GM19452 (cell line): ENCODE measurements around the gene TAF1.
"Not testable (repeated sequence)": the region's sequence is repeated elsewhere in the genome, so short reads cannot be mapped to it uniquely, and the experiment has no call there.

Source experiments
- ATAC-seq: cut with Tn5 transposase; IDR thresholded peaks from one replicate; pipeline ENCODE4 v1.9.1; 2021; ENCODE audit not compliant: unreplicated experiment

The TAF1 gene, protein sequence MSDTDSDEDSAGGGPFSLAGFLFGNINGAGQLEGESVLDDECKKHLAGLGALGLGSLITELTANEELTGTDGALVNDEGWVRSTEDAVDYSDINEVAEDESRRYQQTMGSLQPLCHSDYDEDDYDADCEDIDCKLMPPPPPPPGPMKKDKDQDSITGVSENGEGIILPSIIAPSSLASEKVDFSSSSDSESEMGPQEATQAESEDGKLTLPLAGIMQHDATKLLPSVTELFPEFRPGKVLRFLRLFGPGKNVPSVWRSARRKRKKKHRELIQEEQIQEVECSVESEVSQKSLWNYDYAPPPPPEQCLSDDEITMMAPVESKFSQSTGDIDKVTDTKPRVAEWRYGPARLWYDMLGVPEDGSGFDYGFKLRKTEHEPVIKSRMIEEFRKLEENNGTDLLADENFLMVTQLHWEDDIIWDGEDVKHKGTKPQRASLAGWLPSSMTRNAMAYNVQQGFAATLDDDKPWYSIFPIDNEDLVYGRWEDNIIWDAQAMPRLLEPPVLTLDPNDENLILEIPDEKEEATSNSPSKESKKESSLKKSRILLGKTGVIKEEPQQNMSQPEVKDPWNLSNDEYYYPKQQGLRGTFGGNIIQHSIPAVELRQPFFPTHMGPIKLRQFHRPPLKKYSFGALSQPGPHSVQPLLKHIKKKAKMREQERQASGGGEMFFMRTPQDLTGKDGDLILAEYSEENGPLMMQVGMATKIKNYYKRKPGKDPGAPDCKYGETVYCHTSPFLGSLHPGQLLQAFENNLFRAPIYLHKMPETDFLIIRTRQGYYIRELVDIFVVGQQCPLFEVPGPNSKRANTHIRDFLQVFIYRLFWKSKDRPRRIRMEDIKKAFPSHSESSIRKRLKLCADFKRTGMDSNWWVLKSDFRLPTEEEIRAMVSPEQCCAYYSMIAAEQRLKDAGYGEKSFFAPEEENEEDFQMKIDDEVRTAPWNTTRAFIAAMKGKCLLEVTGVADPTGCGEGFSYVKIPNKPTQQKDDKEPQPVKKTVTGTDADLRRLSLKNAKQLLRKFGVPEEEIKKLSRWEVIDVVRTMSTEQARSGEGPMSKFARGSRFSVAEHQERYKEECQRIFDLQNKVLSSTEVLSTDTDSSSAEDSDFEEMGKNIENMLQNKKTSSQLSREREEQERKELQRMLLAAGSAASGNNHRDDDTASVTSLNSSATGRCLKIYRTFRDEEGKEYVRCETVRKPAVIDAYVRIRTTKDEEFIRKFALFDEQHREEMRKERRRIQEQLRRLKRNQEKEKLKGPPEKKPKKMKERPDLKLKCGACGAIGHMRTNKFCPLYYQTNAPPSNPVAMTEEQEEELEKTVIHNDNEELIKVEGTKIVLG (N-terminal part only)

DNA sequence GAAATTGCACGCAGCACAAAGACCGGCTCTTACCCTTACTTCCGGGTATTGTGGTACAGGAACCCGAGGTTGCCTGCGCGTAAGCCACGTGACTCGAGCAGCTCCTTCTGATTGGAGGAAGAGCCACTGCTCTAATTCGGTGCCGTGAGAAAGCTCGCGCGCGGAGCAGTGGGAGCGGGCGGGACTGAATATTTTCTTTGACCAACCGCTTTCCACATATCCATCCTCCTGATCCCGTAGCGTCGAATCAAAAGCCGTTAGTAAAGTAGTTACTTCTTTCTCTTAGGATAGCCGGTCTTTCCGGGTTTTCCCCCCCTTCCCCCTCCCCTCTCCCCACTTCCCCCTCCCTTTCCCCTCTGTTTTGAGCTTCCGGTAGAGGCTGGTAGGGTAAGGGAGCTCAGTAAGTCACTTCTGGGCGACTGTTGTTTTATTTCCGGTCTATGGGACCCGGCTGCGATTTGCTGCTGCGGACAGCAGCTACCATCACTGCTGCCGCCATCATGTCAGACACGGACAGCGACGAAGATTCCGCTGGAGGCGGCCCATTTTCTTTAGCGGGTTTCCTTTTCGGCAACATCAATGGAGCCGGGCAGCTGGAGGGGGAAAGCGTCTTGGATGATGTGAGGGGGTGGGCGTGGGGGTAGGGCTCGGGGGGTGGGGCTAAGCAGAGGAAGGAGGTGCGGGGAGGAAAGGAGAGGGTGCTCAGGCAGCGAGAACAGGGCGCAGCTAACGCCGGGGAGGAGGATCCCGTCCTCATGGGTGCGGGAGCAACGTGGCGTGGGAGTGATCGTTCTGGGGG is at the start of gene TAF1:
TAF1 (plus strand) TSS at position 483 of the 799 bp plus-strand sequence; CDS start at position 501, 18 bp downstream.
- ATAC-seq: peak; percentile 91

- ATAC-seq: not testable (repeated sequence)
Measured at GRCh38 chrX:71316959-71317358, 49.2 kb upstream of the TAF1 start.

GRCh38 chrX:71320126-71320525 is 46.0 kb upstream of the TAF1 start:
- no peak for ATAC-seq

DNA sequence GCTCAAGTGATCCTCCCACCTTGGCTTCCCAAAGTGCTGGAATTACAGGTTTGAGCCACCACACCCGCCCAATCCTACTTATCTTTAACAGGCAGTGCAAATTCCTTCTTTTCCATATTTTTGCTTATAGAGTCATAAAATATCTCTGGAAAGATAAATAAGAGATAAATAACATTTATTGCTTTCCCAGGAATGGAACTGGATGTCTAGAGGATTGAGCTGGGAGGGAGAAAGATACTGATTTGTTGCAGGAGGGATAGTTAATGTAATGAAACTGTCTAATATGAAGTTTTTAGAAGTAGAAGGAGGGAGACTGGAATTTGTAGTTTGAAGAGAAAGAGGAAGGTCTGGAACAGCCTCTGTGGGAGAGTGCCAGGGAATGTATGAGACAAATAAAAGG is 44.4 kb upstream of the TAF1 start:
- no peak for ATAC-seq

DNA sequence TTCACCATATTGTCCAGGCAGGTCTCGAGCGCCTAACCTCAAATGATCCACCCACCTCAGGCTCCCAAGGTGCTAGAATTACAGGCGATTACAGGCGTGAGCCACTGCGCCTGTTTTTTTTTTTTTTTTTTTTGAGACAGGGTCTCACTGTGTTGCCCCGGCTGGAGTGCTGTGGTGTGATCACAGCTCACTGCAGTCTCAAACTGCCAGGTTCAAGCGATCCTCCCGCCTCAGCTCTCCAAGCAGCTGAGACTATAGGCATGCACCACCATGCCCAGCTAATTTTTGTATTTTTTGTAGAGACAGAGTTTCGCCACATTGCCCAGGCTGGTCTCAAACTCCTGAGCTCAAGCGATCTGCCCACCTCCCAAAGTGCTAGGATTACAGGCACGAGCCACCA is 41.7 kb upstream of the TAF1 start:
- not testable (repeated sequence) for ATAC-seq

- no peak for ATAC-seq
Measured at GRCh38 chrX:71326394-71326793, 39.8 kb upstream of the TAF1 start.

DNA sequence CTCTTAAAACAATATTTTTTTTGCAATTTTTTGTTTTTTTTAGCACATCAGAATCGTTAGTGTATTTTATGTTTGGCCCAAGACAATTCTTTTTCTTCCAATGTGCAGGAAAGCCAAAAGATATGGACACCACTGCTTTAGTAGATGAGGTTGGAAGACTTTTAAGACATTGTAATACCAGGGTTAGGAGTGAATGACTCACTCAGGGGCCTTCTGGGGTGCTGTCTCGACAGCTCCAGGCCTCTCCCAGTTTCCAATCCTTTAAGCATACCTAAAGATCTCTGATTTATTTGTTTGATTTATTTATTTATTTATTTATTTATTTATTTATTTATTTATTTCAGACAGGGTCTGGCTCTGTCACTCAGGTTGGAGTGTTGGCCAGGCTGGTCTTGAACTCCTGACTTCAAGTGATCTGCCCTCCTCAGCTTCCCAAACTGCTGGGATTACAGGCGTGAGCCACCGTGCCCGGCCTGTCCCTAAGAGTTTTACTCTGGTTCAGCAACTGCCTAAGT is 16.9 kb upstream of the TAF1 start:
- ATAC-seq: not testable (repeated sequence)

DNA sequence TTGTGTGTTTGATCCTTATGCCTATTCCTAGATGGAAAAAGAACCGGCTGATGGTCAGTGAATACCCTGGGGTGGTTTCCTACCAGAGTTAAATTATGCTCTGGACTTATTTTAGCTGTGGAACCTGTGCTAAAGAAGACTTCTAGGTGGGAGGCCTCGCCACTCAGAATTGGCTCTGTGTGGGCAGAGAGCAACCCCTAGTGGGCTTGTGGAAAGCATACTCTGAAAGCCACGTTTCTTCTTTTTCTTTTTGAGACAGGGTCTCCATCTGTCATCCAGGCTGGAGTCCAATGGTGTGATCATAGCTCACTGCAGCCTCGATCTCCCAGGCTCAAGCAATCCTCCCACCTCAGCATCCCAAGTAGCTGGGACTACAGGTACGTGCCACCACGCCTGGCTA is 16.3 kb upstream of the TAF1 start:
- ATAC-seq: not testable (repeated sequence)

DNA sequence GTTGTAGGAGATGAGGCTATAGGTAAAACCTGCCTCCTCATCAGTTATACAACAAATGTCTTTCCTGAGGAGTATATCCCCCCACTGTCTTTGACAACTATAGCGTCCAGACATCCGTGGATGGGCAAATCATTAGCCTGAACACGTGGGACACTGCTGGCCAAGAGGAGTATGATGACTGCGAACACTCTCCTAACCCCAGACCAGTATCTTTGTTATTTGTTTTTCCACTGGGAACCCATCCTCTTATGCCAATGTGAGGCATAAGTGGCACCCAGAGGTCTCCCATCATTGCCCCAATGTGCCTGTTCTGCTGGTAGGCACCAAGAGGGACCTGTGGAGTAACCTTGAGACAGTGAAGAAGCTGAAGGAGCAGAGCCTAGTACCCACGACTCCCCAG is 13.7 kb upstream of the TAF1 start:
- ATAC-seq: not testable (repeated sequence)

- ATAC-seq: no peak
Measured at GRCh38 chrX:71364221-71364620, 1.9 kb upstream of the TAF1 start.

- ATAC-seq: no peak
Measured at GRCh38 chrX:71365356-71365874, 742 bp upstream of the TAF1 start.

DNA sequence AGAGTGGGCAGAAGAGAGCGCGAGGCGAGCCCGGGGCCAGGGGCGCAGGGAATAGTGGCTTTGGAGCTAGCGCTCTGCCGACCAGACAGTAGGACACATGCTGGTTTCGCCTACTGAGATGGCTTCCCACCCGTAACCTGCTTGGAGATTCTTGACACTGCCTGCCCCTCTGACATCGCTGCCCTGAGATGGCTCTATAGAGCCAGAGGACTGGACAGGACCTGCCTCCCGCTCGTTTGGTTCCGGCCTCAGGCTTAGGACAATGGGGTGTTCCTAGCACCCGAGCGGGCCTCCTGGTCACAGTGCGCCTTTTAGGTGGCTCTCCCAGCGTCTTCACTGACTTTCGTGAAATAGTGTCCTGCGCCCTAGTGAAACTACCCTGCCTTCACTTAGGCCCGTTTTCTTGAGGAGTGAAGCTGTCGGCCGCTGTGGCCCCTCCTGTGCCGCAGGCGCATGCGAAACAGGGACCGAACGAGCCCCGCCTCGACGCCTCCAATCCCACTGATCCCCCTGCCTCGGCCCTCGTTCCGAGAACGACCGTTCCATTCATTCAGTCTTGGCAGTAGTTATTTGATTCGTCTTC is 608 bp downstream of the TAF1 start:
- ATAC-seq: peak; percentile 5

DNA sequence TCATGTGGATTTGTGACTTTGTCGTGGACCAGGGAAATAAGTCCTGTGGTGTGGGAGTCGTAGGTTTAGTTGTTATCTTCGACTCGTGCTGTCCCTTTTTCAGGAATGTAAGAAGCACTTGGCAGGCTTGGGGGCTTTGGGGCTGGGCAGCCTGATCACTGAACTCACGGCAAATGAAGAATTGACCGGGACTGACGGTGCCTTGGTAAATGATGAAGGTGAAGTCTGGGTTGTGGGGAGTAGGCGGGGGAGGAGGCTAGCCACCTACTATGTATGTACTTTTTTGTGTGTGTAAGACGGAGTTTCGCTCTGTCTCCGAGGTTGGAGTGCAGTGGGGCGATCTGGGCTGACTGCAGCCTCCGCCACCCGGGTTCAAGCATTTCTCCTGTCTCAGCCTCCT is 1.2 kb downstream of the TAF1 start:
- no peak for ATAC-seq

DNA sequence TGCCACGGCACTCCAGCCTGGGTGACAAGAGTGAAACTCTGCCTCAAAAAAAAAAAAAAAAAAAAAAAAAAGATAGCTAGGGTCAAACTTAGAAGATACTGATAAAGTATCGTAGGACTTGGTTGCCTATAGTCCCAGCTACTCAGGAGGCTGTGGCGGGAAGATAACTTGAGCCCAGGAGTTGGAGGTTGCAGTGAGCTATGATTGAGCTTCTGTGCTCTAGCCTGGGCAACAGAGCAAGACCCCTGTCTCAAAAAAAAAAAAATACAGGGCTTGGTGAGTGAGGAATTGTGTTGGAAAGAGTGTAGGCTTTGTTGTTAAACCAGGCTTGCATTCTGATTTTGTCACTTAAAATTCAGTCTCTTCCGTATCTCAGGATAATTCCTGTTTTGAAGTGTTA is 6.2 kb downstream of the TAF1 start:
- no peak for ATAC-seq

DNA sequence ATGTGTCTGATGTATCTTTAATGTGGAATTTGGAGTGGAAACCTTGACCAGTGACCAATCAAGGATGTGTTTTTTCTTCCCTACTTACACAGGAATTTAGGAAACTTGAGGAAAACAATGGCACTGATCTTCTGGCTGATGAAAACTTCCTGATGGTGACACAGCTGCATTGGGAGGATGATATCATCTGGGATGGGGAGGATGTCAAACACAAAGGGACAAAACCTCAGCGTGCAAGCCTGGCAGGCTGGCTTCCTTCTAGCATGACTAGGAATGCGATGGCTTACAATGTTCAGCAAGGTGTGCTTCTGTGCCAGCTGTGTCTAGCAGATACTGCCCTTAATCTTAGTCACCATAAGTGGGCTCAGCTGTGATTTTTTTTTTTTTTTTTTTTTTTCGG is 12.6 kb downstream of the TAF1 start:
- no peak for ATAC-seq

- not testable (repeated sequence) for ATAC-seq
Measured at GRCh38 chrX:71391725-71392124, 25.6 kb downstream of the TAF1 start.

GRCh38 chrX:71393919-71394318 is 27.8 kb downstream of the TAF1 start:
- no peak for ATAC-seq

DNA sequence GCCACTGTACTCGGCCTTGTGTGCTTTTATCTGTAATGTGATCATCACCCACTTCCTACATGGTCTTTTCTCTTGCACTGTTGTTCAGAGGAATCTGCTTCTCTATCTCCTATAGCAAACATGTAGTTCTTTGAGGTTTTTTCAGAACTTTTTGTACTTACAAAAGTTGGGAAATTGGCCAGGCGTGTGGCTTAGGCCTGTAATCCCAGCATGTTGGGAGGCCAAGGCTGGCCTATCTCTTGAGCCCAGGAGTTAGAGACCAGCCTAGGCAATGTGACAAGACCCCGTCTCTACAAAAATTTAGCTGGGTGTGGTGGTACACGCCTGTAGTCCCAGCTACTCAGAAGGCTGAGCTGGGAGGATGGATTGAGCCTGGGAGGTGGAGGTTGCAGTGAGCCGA is 30.4 kb downstream of the TAF1 start:
- no peak for ATAC-seq

GRCh38 chrX:71400710-71401109 is 34.6 kb downstream of the TAF1 start:
- no peak for ATAC-seq
